Measurements from ENCODE around the gene PDHX.

GRCh38 chr11:34874202-34874601, 42.2 kb upstream of the PDHX start:
- no peak for TF ChIP-seq POLR2A (IDR thresholded peaks at IDR 0.05; ENCODE audit: low read length)
- no peak for TF ChIP-seq GATA1 (IDR thresholded peaks at IDR 0.05; ENCODE audit: low read depth, low read length)
